NCI-H69 (cell line): ENCODE data around the gene TMEM201.
A peak's percentile ranks its signal among the peaks of the same experiment; 100 is the strongest.
"Not testable (repeated sequence)": the region's sequence is repeated elsewhere in the genome, so short reads cannot be mapped to it uniquely, and the experiment has no call there.

ENCODE experiments used
- DNase-seq: peaks from one replicate; lab custom pipeline; 2025; lab: John Stamatoyannopoulos, UW

Gene TMEM201

GRCh38 chr1:9588551-9589143, at the start of gene TMEM201:
TMEM201 (plus strand) TSS chr1:9588911; CDS start chr1:9588931, 20 bp downstream.
- DNase-seq = peak; percentile 93

- DNase-seq = peak; percentile 94
Observed at GRCh38 chr1:9539165-9539828, 49.4 kb upstream of the TMEM201 start, which contains the start of gene SLC25A33. SLC25A33 (plus strand) TSS chr1:9539465; CDS start chr1:9539692, 227 bp downstream.

- DNase-seq = peak; percentile 60
Observed at GRCh38 chr1:9539829-9540550, 48.7 kb upstream of the TMEM201 start.

- DNase-seq = peak; percentile 43
Observed at GRCh38 chr1:9542430-9542829, 46.3 kb upstream of the TMEM201 start.

GRCh38 chr1:9544926-9545325, 43.8 kb upstream of the TMEM201 start:
- DNase-seq = no peak

GRCh38 chr1:9549955-9550546, 38.7 kb upstream of the TMEM201 start:
- no peak for DNase-seq

- DNase-seq = no peak
Observed at GRCh38 chr1:9551984-9552383, 36.7 kb upstream of the TMEM201 start.

- no peak for DNase-seq
Observed at GRCh38 chr1:9553736-9554144, 35.0 kb upstream of the TMEM201 start.

- DNase-seq = no peak
Observed at GRCh38 chr1:9555942-9556341, 32.8 kb upstream of the TMEM201 start.

- no peak for DNase-seq
Observed at GRCh38 chr1:9557624-9558023, 31.1 kb upstream of the TMEM201 start.

- DNase-seq = no peak
Observed at GRCh38 chr1:9558271-9558945, 30.3 kb upstream of the TMEM201 start.

GRCh38 chr1:9558946-9559545, 29.7 kb upstream of the TMEM201 start:
- DNase-seq = no peak

- no peak for DNase-seq
Observed at GRCh38 chr1:9559673-9560072, 29.0 kb upstream of the TMEM201 start.

- not testable (repeated sequence) for DNase-seq
Observed at GRCh38 chr1:9560090-9560489, 28.6 kb upstream of the TMEM201 start.

- DNase-seq = peak; percentile 83
Observed at GRCh38 chr1:9561429-9561828, 27.3 kb upstream of the TMEM201 start.

- DNase-seq = no peak
Observed at GRCh38 chr1:9569267-9569666, 19.4 kb upstream of the TMEM201 start.

GRCh38 chr1:9570886-9571529, 17.7 kb upstream of the TMEM201 start:
- DNase-seq = not testable (repeated sequence)

GRCh38 chr1:9573723-9574122, 15.0 kb upstream of the TMEM201 start:
- DNase-seq = no peak

GRCh38 chr1:9575486-9575885, 13.2 kb upstream of the TMEM201 start:
- DNase-seq = no peak

GRCh38 chr1:9576903-9577302, 11.8 kb upstream of the TMEM201 start:
- no peak for DNase-seq

- DNase-seq = no peak
Observed at GRCh38 chr1:9577423-9577822, 11.3 kb upstream of the TMEM201 start.
